HG03196 (cell line): ENCODE data around the gene OSBP2.
"Not testable (repeated sequence)": the region's sequence is repeated elsewhere in the genome, so short reads cannot be mapped to it uniquely, and the experiment has no call there.

Experiments
- ATAC-seq: cut with Tn5 transposase; IDR thresholded peaks from one replicate; pipeline ENCODE4 v1.9.1; 2021; ENCODE audit not compliant: unreplicated experiment

Gene OSBP2

GRCh38 chr22:30718491-30718890, 23.8 kb downstream of the OSBP2 start:
- no peak for ATAC-seq

GRCh38 chr22:30718938-30719337, 24.3 kb downstream of the OSBP2 start:
- no peak for ATAC-seq

- ATAC-seq, result no peak
Observed at GRCh38 chr22:30720263-30720837, 25.7 kb downstream of the OSBP2 start.

GRCh38 chr22:30721741-30722140, 27.1 kb downstream of the OSBP2 start:
- no peak for ATAC-seq

DNA sequence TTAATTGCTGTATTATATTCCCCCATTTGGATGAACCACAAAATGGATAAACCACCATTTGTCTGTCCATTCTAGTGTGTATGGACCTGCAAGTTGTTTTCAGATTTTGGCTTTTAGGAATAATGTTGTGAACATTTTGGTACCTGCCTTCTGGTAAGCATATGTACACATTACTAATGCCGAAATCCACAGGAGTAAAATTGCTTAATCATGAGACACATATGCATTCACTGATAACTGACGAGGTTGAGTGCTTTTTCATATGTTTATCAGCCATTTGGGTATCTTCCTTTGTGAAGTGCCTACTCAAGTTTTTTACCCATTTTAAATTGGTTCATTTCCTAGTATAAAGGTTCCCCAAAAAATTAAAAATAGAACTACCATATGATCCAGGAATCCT, 34.2 kb downstream of the OSBP2 start:
- no peak for ATAC-seq

DNA sequence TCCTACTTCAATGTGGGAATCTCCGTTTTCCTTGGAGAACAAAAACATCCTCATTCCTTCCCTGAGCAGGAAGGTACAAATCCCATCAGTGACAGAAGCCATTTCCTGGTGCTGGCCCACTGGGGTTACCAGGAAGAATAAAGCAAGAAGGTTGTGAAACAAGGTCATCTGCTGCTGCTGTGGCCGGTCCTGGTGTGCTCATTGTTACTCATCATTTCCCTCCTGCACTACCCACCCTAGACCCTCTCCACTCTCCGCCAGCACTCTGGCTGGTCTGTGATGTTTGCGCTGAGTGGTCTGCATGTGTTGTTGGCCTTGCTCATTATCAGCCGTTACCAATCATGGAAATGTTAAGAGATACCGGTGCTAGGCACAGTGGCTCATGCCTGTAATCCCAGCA, 37.0 kb downstream of the OSBP2 start:
- ATAC-seq, result no peak

DNA sequence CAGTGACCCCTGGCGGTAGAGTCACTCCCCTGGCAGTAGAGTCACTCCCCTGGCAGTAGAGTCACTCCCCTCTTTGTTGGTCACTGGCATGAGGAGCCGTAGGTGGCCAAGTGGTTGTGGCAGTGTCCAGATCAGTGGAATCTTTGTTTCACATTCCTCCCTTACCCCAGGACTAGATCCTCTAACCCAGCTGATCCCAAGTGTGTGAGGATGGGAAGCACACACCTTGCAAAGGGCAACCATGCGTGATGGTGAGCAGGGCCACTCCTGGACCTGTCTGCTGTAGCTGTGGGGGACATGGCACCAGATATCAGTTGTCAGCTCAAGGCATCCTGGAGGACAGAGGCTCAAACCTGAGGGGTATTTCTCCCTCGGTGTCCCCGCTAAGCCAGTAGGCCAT, 37.8 kb downstream of the OSBP2 start:
- no peak for ATAC-seq

DNA sequence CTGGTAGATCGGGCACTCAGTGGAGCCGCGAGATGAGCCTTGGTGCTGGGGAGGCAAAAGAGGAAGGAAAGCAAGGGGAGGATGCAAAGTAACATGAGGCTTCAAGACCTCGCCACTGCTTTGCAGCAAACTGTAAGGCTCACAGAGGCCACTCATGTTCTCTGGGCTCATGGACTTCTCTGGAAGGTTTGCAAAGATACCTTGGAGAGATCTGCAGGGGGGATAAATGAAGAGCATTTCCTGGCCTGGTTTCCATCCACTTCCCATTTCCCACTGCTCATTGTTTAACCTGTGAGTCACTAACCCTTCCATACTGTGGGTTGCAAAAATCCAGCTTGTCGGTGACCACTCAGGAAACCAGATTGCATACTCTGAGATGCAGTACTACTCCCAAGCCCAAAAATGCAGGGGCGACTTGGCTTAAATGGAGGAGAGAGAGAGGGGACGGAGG, 38.5 kb downstream of the OSBP2 start:
- no peak for ATAC-seq

DNA sequence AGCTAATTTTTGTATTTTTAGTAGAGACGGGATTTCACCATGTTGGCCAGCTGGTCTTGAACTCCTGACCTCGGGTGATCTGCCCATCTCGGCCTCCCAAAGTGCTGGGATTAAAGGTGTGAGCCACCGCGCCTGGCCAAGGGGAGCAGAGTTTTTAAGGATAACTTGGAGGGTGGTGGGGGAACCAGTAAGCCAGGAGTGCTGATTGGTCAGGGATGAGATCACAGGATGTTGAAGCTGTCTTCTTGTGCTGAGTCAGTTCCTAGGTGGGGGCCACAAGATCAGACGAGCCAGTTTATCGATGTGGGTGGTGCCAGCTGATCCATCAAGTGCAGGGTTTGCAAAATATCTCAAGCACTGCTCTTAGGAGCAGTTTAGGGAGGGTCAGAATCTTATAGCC, 45.3 kb downstream of the OSBP2 start:
- not testable (repeated sequence) for ATAC-seq

DNA sequence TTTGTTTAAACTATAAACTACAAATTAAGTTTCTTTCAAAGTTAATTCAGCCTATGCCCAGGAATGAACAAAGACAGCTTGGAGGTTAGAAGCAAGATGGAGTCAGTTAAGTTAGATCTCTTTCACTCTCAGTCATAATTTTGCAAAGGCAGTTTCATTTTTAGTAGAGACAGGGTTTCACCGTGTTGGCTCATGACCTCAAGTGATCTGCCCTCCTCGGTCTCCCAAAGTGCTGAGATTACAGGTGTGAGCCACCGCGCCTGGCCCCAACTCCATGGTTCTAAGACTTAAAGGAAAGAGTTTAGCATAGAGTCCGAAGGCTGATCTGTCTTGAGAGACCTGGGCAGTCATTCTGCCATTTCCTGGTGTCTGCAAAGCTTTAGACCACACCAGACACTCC, 45.8 kb downstream of the OSBP2 start:
- ATAC-seq, result not testable (repeated sequence)

DNA sequence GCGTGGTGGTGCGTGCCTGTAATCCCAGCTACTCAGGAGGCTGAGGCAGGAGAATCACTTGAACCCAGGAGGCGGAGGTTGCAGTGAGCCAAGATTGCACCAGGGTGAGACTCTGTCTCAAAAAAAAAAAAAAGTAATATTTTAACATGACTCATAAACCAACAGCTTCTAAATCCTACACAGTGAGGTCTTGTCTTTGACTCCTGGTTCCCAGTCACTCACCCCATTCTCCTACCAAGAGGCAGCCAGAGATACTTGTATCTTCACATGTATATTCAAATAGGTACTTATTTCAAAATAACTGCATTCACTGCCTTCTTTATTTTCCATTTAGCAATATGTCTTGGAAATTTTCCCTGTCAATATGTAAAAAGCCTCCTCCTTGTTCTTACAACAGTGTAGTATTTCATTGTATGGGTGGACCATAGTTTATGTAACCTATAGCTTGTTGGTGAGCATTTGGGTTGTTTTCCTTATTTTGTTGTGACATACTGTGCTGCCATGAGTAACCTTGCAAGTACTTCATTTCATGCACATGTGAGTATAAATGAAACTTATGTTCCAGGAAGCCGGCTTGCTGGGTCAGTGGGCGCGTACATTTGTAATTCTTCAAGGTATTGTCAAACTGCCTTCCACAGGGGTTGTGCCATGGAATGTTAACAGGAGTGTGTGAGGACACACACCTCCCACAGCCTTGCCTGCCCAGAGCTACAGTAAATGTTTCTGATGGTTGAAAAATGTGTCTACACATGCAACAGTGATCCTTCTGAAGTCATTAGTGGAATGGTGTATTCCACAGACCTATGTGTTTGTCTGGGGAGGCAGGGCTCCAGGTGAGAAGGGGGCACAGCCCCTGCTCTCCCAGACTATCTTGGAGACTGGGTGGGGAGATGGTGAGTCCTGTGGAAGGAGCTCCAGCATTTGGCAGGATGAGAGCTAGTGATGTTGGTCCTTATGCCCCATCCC, 47.9 kb downstream of the OSBP2 start:
- ATAC-seq, result no peak

DNA sequence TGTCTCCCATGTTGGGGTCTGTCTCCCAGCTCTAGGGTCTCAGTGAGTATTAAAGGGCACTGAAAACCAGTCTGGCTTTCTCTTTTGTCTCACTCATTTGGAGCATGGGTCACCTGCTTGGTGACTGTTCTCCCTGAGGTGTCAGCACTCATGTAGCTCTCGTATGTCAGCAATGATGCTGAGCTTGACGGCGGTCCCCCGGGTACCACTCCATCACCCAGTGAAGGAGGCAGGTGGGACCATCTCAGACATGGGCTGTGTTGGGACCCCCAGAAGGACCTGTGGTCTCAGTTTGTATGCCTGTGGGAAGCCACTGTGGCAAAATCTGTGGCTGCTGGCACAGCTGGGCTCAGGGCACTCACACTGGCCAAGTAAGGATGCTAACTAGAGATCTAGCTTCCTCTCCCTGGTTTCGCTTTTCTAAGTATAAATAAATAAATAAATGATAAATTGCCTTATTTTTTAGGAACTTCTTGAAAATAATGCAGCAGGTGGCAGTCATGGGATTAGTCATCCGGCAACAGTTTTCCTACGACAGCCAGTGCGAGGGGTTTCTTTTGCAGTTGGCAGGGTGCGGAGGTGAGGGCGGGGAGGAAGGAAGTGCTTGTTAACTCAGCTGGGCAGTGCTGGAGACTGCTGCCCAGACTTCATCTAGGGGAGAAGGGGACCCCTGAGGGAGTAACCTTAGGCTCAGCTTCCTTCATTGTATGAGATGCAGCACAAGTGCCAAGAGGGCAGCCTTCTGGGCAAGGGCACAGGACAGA, 48.8 kb downstream of the OSBP2 start:
- no peak for ATAC-seq

DNA sequence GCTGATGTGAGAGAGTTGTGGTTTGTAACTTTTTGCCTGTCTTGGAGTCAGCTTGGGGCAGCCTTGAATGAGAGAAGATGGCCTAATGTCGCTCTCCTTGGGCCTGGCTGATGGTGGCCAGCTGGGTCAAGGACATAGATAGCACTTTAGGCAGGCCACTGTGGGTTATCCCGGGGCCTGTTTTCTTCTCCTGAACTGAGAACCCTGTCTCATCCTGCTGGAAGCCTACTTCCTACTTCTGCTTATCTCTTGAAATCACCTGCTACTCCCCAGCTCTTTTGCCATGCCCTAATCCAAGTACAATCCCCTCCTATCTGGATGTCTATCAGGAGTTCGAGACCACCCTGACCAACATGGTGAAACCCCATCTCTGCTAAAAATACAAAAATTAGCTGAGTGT, 49.5 kb downstream of the OSBP2 start:
- no peak for ATAC-seq

GRCh38 chr22:30747493-30747892, 52.8 kb downstream of the OSBP2 start:
- no peak for ATAC-seq

DNA sequence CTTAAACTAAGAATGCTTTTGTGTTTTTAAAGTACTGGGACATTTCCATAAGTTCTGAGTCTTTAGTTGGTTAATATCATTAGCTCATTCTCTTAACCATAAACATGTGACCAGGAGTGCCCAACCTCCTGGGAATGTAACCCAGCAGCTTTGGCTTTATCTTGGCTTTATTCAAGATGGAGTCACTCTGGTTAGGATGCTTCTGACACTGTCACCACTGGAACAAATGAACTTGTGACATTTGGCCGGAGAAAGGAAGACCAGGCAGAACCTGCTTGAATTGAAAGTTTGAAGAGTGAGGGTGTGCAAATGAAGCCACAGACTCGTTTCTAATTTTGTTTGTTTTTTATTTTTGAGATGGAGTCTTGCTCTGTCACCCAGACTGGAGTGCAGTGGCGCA, 54.6 kb downstream of the OSBP2 start:
- no peak for ATAC-seq

GRCh38 chr22:30749849-30750248, 55.2 kb downstream of the OSBP2 start:
- no peak for ATAC-seq

DNA sequence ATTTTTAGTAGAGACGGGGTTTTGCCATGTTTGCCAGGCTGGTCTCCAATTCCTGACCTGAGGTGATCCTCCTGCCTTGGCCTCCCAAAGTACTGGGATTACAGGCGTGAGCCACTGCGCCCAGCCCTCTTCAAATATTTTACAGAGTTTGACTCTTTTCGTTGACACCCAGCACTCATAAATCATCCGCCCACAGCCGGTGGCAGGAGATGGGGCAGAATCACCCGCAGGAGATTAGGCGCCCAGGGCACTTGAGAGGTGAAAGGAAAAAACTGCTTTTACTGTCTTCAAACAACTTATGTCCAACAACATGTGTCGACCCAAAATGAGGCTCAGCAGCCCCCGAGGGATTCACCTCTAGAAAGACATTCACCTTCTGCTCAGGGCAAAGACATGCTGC, 56.9 kb downstream of the OSBP2 start:
- no peak for ATAC-seq

GRCh38 chr22:30752771-30753170, 58.1 kb downstream of the OSBP2 start:
- no peak for ATAC-seq

DNA sequence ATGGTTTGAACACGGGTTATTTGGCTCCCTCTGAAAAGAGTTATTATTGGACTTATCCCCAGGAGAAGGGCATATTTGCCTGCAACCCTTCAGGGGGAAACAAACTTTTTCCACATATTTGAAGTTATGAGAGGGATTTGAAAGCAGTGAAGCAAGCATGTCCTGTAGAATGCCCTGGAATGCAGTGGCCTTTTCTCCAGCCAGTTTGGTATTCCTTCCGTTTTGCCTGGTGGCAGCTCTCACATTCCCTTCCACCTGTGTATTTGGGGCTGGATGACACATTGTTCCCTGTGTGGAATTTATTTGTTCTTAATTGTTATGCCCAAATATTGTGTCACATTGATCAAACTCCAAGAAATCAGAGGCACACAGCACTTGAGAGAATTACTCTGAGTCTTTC, 59.0 kb downstream of the OSBP2 start:
- no peak for ATAC-seq

DNA sequence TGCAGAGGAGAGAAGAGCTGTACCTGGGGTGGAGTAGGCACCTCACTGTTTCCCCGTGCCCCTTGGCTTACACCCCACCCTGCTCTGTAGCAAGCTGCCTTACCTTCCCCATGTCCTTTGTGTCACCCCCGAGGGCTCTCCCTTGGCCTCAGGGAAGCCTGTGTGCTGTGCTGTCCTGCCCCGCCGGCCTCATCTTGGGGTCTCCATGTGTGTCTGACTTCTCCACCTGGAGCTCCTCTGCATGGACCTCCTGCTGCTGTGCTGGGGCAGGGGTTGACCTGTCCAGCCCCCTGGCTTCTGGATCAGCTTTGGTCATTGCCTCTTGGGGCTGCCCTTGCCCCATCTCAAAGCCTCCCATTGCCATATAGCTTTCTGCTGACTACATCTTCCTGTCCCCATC, 59.8 kb downstream of the OSBP2 start:
- no peak for ATAC-seq

GRCh38 chr22:30754971-30755758, 60.5 kb downstream of the OSBP2 start:
- no peak for ATAC-seq
